Upper lobe of left lung (tissue), 6 donors: ENCODE measurements around the gene CSF1. TPM values are rescaled to one million over a fixed set of nuclear protein-coding genes. Genes with fewer than 3 reads are reported as not detected.

ENCODE experiments used
- ATAC-seq, 2 donors: fragments of 200-7000 bp; cut with Tn5 transposase; one replicate each; pipeline ENCODE4 v1.9.1; 2022; ENCODE audit warnings: mild to moderate bottlenecking in 2 of 2, moderate library complexity in 2 of 2; ENCODE audit not compliant: low FRiP score in 2 of 2
- DNase-seq, 2 donors: peaks; one replicate each; pipeline ENCODE4 v3.0.0-alpha.2; 2019 to 2020
- H3K27ac ChIP-seq, 4 donors: fragments of 200-600 bp; sonication (generic); one replicate each; pipeline ENCODE4 v1.5.1; 2016 to 2019
- H3K27me3 ChIP-seq, 4 donors: fragments of 200-600 bp; sonication (generic); one replicate each; pipeline ENCODE4 v1.5.1; 2017 to 2019
- H3K36me3 ChIP-seq, 4 donors: fragments of 200-600 bp; sonication (generic); one replicate each; pipeline ENCODE4 v1.5.1; 2016 to 2019
- H3K4me1 ChIP-seq, 4 donors: fragments of 200-600 bp; sonication (generic); one replicate each; pipeline ENCODE4 v1.5.1; 2018 to 2019
- H3K4me3 ChIP-seq, 4 donors: fragments of 200-600 bp; sonication (generic); one replicate each; pipeline ENCODE4 v1.5.1; 2017 to 2019; ENCODE audit warnings: mild to moderate bottlenecking in 2 of 4, moderate library complexity in 1 of 4
- H3K9me3 ChIP-seq, 4 donors: fragments of 200-600 bp; sonication (generic); one replicate each; pipeline ENCODE4 v1.5.1; 2018 to 2019
- EP300 ChIP-seq, 4 donors: sonication (generic); formaldehyde crosslinking; IDR thresholded peaks; one replicate each; pipeline ENCODE4 v1.5.1; 2017; ENCODE audit warnings: antibody characterized with exemption in 4 of 4, control low read depth in 2 of 4
- POLR2A ChIP-seq, 4 donors: fragments of 450-650 bp; IDR thresholded peaks; one replicate each; pipeline ENCODE4 v1.5.1; 2016 to 2017; ENCODE audit warnings: antibody characterized with exemption in 4 of 4, mild to moderate bottlenecking in 2 of 4
- POLR2AphosphoS5 ChIP-seq, 2 donors: sonication (generic); formaldehyde crosslinking; IDR thresholded peaks; one replicate each; pipeline ENCODE4 v1.5.1; 2017; ENCODE audit warnings: antibody characterized with exemption in 2 of 2
- WGBS, 2 donors: methylation state at CpG; one replicate each; pipeline ENCODE4 v1.1.5; 2017 to 2018; 5-methylcytosine and 5-hydroxymethylcytosine counted together
- total RNA-seq, 6 donors: library from RNA; depleted of rRNA in 4 of 6; stranded (reverse); fragments of >200 nt in 4 of 6; gene quantifications; one replicate each; pipeline versions ENCODE4 v1.1.0 to v1.2.1, GENCODE V29; 2016 to 2021
- TF ChIP-seq, protein P1 (sequence below), 6 experiments: fragments of 450-650 bp in 4 of 6; fragments of 200-600 bp in 2 of 6; sonication (generic) in 2 of 6; IDR thresholded peaks; one replicate each; pipeline ENCODE4 v1.5.1; 2016 to 2019; ENCODE audit warnings: antibody characterized with exemption in 6 of 6
- donor health status: DM: no; HTN: no; CAD: no; lungs with moderate emphysema.
- donor health status: DM: no; HTN: yes; CAD: no; lungs with severe emphysema.

Gene CSF1
- total RNA-seq, 6 donors from 2014 or later = 19.4 to 106 (median 36.5) TPM

- TF ChIP-seq POLR2A (IDR thresholded peaks at IDR 0.05) = no peak
- no peak for TF ChIP-seq POLR2AphosphoS5 (IDR thresholded peaks at IDR 0.05)
- TF ChIP-seq, protein P1, sequence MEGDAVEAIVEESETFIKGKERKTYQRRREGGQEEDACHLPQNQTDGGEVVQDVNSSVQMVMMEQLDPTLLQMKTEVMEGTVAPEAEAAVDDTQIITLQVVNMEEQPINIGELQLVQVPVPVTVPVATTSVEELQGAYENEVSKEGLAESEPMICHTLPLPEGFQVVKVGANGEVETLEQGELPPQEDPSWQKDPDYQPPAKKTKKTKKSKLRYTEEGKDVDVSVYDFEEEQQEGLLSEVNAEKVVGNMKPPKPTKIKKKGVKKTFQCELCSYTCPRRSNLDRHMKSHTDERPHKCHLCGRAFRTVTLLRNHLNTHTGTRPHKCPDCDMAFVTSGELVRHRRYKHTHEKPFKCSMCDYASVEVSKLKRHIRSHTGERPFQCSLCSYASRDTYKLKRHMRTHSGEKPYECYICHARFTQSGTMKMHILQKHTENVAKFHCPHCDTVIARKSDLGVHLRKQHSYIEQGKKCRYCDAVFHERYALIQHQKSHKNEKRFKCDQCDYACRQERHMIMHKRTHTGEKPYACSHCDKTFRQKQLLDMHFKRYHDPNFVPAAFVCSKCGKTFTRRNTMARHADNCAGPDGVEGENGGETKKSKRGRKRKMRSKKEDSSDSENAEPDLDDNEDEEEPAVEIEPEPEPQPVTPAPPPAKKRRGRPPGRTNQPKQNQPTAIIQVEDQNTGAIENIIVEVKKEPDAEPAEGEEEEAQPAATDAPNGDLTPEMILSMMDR (IDR thresholded peaks at IDR 0.05) = no peak
- WGBS, 2 donors = 85 to 88% methylated on average over 3 of the region's 3 CpGs
Measured at GRCh38 chr1:109969907-109970306, 59.3 kb downstream of the CSF1 start.

DNA sequence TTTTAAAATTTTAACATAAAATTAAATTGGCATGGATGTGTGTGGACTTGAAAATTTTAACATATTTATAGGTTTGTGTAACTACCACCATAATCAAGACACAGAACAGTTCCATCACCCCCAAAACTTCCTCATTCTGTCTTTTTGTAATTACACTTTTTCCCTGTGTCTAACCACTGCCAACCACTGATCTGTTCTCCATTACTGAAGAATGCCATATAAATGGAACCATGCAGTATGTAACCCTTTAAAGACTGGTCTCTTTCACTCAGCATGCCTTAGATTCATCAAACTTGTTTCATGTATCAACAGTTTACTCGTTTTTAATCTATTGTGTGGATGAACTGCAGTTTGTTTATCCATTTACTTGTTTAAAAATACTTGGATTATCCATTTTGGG, 60.9 kb downstream of the CSF1 start:
- DNase-seq = no peak
- H3K9me3 ChIP-seq = no peaks in the 10 kb centered on the region
- no peak overlapping the region for H3K27ac ChIP-seq
- no peaks in the 10 kb centered on the region for H3K36me3 ChIP-seq
- WGBS, 2 donors = 41 to 56% methylated on average over 1 of the region's 1 CpG
- no peaks in the 10 kb centered on the region for H3K27me3 ChIP-seq
- ATAC-seq = no peak
- TF ChIP-seq EP300 (IDR thresholded peaks at IDR 0.05) = no peak
- H3K4me1 ChIP-seq = peaks cover 0 to 3% (median 0%) of the 10 kb centered on the region in 4 donors
- no peak overlapping the region for H3K4me3 ChIP-seq

More at GRCh38 chr1:109969907-109970306, 59.3 kb downstream of the CSF1 start:
- Histone ChIP-seq H3K4me1 (no peaks in the 10 kb centered on the region), H3K27ac (no peak overlapping the region), H3K36me3 (no peaks in the 10 kb centered on the region), H3K27me3 (no peaks in the 10 kb centered on the region), H3K4me3 (no peak overlapping the region), H3K9me3 (no peaks in the 10 kb centered on the region)
- ATAC-seq = no peak
- no peak for DNase-seq

GRCh38 chr1:109974191-109974590, 63.5 kb downstream of the CSF1 start:
- H3K9me3 ChIP-seq = no peaks in the 10 kb centered on the region
- TF ChIP-seq POLR2AphosphoS5 (IDR thresholded peaks at IDR 0.05) = no peak
- TF ChIP-seq POLR2A (IDR thresholded peaks at IDR 0.05) = no peak
- TF ChIP-seq EP300 (IDR thresholded peaks at IDR 0.05) = no peak
- TF ChIP-seq, protein P1 (IDR thresholded peaks at IDR 0.05) = no peak
- DNase-seq = no peak
- H3K27ac ChIP-seq = no peak overlapping the region
- no peak overlapping the region for H3K4me3 ChIP-seq
- H3K4me1 ChIP-seq = peaks cover 8 to 22% (median 16%) of the 10 kb centered on the region in 4 donors
- no peaks in the 10 kb centered on the region for H3K27me3 ChIP-seq
- WGBS, 2 donors = 93 to 94% methylated on average over 3 of the region's 3 CpGs
- no peaks in the 10 kb centered on the region for H3K36me3 ChIP-seq
- ATAC-seq = no peak

DNA sequence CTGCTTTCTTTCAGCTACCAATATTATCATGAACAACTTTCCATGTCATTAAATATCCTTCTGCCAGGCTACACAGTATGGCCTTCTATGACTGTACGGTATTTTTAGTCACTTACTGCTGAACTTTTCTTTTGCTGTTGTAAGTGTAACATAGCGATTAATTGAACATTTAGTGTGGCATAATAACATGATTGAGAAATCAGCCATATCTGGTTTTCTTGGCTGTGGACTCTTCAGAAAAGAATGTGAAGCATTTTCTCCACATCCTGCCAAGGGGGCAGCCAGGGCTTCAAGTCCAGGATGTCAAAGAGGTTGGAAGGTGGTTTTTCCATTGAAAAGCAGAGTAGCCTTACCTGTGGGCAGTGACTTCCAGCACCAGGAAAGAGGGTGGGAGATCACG, 65.1 kb downstream of the CSF1 start:
- no peak for DNase-seq
- ATAC-seq = no peak
- H3K9me3 ChIP-seq = no peaks in the 10 kb centered on the region
- no peaks in the 10 kb centered on the region for H3K36me3 ChIP-seq
- no peak overlapping the region for H3K4me3 ChIP-seq
- no peaks in the 10 kb centered on the region for H3K27me3 ChIP-seq
- H3K4me1 ChIP-seq = peaks cover 23 to 38% (median 32%) of the 10 kb centered on the region in 4 donors
- H3K27ac ChIP-seq = no peak overlapping the region
- TF ChIP-seq POLR2AphosphoS5 (IDR thresholded peaks at IDR 0.05) (peak in 1 of 2 donors; percentile 58), EP300 (IDR thresholded peaks at IDR 0.05) (no peak)
- TF ChIP-seq, protein P1 (IDR thresholded peaks at IDR 0.05) = no peak
- 61 to 79% methylated on average over 3 of the region's 3 CpGs for WGBS, 2 donors

DNA sequence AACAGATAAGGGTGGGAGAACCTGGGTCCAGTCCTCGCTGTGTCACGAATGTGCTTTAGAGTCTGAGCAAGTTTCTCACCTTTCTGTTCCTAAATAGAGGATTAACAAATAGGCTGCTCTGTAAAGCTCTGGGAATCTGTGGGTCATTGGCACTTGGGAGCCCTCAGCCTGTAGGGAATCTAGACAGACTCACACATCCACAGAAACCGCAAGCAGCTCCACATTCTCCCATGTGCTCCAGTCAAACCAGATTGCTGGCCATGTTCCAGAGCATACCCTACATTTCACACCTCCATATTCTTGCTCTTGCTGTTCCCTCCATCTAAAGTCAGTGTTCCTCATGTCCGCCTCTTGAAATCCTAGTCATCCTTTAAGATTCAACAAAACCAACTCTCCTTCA, 66.1 kb downstream of the CSF1 start:
- 93 to 96% methylated on average over 4 of the region's 4 CpGs for WGBS, 2 donors
- H3K36me3 ChIP-seq = no peaks in the 10 kb centered on the region
- no peak overlapping the region for H3K27ac ChIP-seq
- H3K27me3 ChIP-seq = no peaks in the 10 kb centered on the region
- H3K9me3 ChIP-seq = no peaks in the 10 kb centered on the region
- H3K4me3 ChIP-seq = no peak overlapping the region
- ATAC-seq = no peak
- H3K4me1 ChIP-seq = peaks cover 23 to 42% (median 34%) of the 10 kb centered on the region in 4 donors
- no peak for DNase-seq
- TF ChIP-seq POLR2AphosphoS5 (IDR thresholded peaks at IDR 0.05) = no peak
- TF ChIP-seq, protein P1 (IDR thresholded peaks at IDR 0.05) = no peak
- no peak for TF ChIP-seq EP300 (IDR thresholded peaks at IDR 0.05)
- TF ChIP-seq POLR2A (IDR thresholded peaks at IDR 0.05) = no peak
